OCI-LY1 (cell line): Measurements from ENCODE around the gene INTS7.
"Not testable (repeated sequence)": the region's sequence is repeated elsewhere in the genome, so short reads cannot be mapped to it uniquely, and the experiment has no call there.

Experiments used
- H2AFZ ChIP-seq: fragments of 200-600 bp; sonication (generic), shearing (Covaris generic); 2 replicates; pipeline ENCODE4 v1.6.0; 2014; ENCODE audit warnings: antibody characterized with exemption, mild to moderate bottlenecking, low read length
- H3F3A ChIP-seq: fragments of 200-600 bp; sonication (generic), shearing (Covaris generic); 2 replicates; pipeline ENCODE4 v1.6.0; 2014; ENCODE audit warnings: mild to moderate bottlenecking, antibody characterized with exemption, low read length, moderate library complexity; ENCODE audit not compliant: insufficient read depth
- H3K27ac ChIP-seq: fragments of 200-600 bp; sonication (generic); 2 replicates; pipeline ENCODE4 v1.5.1; 2014; ENCODE audit warnings: low read length, mixed run types, mild to moderate bottlenecking, low read depth; ENCODE audit not compliant: poor library complexity, severe bottlenecking
- H3K27me3 ChIP-seq: fragments of 200-600 bp; sonication (generic); 2 replicates; pipeline ENCODE4 v1.6.0; 2014; ENCODE audit warnings: antibody characterized with exemption, mild to moderate bottlenecking, low read length, moderate library complexity; ENCODE audit not compliant: insufficient read depth
- H3K36me3 ChIP-seq: fragments of 200-600 bp; sonication (generic); 2 replicates; pipeline ENCODE4 v1.6.1; 2014; ENCODE audit warnings: mild to moderate bottlenecking, antibody characterized with exemption, low read length, moderate library complexity, mixed read lengths; ENCODE audit not compliant: insufficient read depth
- H3K4me1 ChIP-seq: fragments of 200-600 bp; sonication (generic); 2 replicates; pipeline ENCODE4 v1.5.1; 2014; ENCODE audit warnings: mild to moderate bottlenecking, low read length, moderate library complexity; ENCODE audit not compliant: insufficient read depth, severe bottlenecking
- H3K4me2 ChIP-seq: fragments of 200-600 bp; sonication (generic), shearing (Covaris generic); 2 replicates; pipeline ENCODE4 v1.6.1; 2014; ENCODE audit warnings: low read length
- H3K4me3 ChIP-seq: fragments of 200-600 bp; sonication (generic); 2 replicates; pipeline ENCODE4 v1.5.1; 2014; ENCODE audit warnings: low read length, low read depth, mild to moderate bottlenecking, mixed read lengths; ENCODE audit not compliant: poor library complexity, severe bottlenecking
- H3K79me2 ChIP-seq: fragments of 200-600 bp; shearing (Covaris generic); 2 replicates; pipeline ENCODE4 v1.6.1; 2016; ENCODE audit warnings: mixed run types, low read length, mixed read lengths; ENCODE audit not compliant: insufficient read depth
- H3K9ac ChIP-seq: fragments of 200-600 bp; sonication (generic), shearing (Covaris generic); 2 replicates; pipeline ENCODE4 v1.6.1; 2014; ENCODE audit warnings: mild to moderate bottlenecking, low read length, mixed read lengths
- H3K9me2 ChIP-seq: fragments of 200-600 bp; sonication (generic), shearing (Covaris generic); 2 replicates; pipeline ENCODE4 v1.6.1; 2014; ENCODE audit warnings: low read depth, mild to moderate bottlenecking, low read length, mixed read lengths
- H3K9me3 ChIP-seq: fragments of 200-600 bp; shearing (Covaris generic); 2 replicates; pipeline ENCODE4 v1.6.1; 2014; ENCODE audit warnings: low read length, mixed read lengths
- H4K20me1 ChIP-seq: fragments of 200-600 bp; sonication (generic), shearing (Covaris generic); 2 replicates; pipeline ENCODE4 v1.6.0; 2016; ENCODE audit warnings: mild to moderate bottlenecking, low read length; ENCODE audit not compliant: insufficient read depth
- EZH2 ChIP-seq: fragments of 200-600 bp; sonication (generic), shearing (Covaris generic); IDR thresholded peaks from 2 replicates; pipeline ENCODE4 v1.8.0; 2017; ENCODE audit warnings: borderline replicate concordance, mixed run types, mild to moderate bottlenecking, antibody characterized with exemption, low read length, moderate library complexity, mixed read lengths
- TF ChIP-seq, protein P1 (sequence below): fragments of 200-600 bp; sonication (generic), shearing (Covaris generic); IDR thresholded peaks from 2 replicates; pipeline ENCODE4 v1.5.1; 2017; ENCODE audit warnings: mild to moderate bottlenecking, antibody characterized with exemption, low read length, moderate library complexity, mixed read lengths

Gene INTS7

DNA sequence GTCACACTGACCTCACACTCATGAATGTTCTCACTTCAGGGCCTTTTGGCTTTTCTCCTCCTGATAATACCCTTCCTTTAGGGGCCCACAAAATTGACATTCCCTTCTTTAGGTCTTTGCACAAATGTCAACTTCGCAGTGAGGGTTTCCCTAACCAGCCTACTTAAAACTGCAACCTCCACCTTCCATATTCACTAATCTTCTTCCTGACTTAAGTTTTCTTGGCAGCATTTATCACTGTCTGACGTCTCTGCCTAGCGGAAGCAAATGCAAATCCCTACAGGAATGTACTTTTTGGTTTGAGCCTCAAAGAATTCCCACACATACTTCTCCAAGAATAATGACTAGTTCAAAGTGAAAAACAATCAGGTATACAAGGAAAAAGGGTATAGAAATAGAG is 32.8 kb downstream of the INTS7 start:
- H3F3A ChIP-seq: no peaks in the 10 kb centered on the region
- H3K9ac ChIP-seq: no peak overlapping the region
- TF ChIP-seq EZH2: no peak
- TF ChIP-seq, protein P1, sequence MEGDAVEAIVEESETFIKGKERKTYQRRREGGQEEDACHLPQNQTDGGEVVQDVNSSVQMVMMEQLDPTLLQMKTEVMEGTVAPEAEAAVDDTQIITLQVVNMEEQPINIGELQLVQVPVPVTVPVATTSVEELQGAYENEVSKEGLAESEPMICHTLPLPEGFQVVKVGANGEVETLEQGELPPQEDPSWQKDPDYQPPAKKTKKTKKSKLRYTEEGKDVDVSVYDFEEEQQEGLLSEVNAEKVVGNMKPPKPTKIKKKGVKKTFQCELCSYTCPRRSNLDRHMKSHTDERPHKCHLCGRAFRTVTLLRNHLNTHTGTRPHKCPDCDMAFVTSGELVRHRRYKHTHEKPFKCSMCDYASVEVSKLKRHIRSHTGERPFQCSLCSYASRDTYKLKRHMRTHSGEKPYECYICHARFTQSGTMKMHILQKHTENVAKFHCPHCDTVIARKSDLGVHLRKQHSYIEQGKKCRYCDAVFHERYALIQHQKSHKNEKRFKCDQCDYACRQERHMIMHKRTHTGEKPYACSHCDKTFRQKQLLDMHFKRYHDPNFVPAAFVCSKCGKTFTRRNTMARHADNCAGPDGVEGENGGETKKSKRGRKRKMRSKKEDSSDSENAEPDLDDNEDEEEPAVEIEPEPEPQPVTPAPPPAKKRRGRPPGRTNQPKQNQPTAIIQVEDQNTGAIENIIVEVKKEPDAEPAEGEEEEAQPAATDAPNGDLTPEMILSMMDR: no peak
- no peaks in the 10 kb centered on the region for H3K79me2 ChIP-seq
- no peaks in the 10 kb centered on the region for H3K9me3 ChIP-seq
- no peaks in the 10 kb centered on the region for H3K4me1 ChIP-seq
- no peak overlapping the region for H3K4me2 ChIP-seq
- peaks cover 41% of the 10 kb centered on the region for H3K36me3 ChIP-seq
- H3K27ac ChIP-seq: no peak overlapping the region
- H3K4me3 ChIP-seq: no peak overlapping the region
- H4K20me1 ChIP-seq: no peaks in the 10 kb centered on the region
- H3K9me2 ChIP-seq: no peaks in the 10 kb centered on the region
- no peaks in the 10 kb centered on the region for H3K27me3 ChIP-seq
- H2AFZ ChIP-seq: no peak overlapping the region

DNA sequence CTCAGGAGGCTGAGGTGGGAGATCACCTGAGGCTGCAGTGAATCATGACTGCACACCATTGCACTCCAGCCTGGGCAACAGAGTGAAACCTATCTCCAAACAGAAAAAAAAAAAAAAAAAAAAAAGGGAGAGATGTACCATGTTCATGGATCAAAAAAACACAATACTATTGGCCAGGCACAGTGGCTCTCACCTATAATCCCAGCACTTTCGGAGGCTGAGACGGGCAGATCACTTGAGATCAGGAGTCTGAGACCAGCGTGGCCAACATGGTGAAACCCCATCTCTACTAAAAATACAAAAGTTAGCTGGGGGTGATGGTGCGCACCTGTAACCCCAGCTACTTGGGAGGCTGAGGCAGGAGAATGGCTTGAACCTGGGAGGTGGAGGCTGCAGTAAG is 37.9 kb downstream of the INTS7 start:
- H3K4me1 ChIP-seq, H3K79me2 ChIP-seq, H4K20me1 ChIP-seq, H3K27ac ChIP-seq, H3K9ac ChIP-seq, H3K9me3 ChIP-seq, H3K4me2 ChIP-seq, H2AFZ ChIP-seq, H3F3A ChIP-seq, H3K9me2 ChIP-seq, H3K27me3 ChIP-seq, H3K4me3 ChIP-seq: not testable (repeated sequence)
- H3K36me3 ChIP-seq: peaks cover 33% of the 10 kb centered on the region

DNA sequence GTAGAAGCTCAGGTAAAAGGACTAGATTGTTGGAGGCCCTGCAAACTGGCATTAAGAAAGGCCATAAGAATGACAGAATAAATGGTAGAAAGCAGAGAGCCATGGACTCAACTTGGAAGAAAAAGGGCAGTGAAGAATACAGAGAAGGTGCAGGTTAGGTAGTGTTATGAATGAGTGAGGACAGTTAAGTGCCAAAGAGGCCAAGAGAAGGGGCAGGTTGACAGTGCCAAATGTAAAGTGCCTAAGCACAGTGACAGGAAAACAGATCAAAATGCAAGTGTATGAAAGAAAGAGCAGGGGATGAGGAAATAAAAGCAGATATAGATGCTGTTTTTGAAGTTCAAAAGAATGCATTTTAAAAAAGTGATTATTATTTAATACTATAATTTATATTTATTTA is 43.7 kb downstream of the INTS7 start:
- Histone ChIP-seq H3F3A (no peaks in the 10 kb centered on the region), H3K4me2 (no peak overlapping the region), H2AFZ (no peak overlapping the region), H4K20me1 (no peaks in the 10 kb centered on the region), H3K79me2 (no peaks in the 10 kb centered on the region), H3K9ac (no peak overlapping the region), H3K9me3 (no peaks in the 10 kb centered on the region), H3K9me2 (no peaks in the 10 kb centered on the region), H3K27ac (no peak overlapping the region), H3K36me3 (peaks cover 37% of the 10 kb centered on the region), H3K4me1 (no peaks in the 10 kb centered on the region), H3K4me3 (no peak overlapping the region), H3K27me3 (no peaks in the 10 kb centered on the region)
- TF ChIP-seq EZH2: no peak
- TF ChIP-seq, protein P1: no peak

GRCh38 chr1:211986628-211987254 is 48.6 kb downstream of the INTS7 start:
- TF ChIP-seq, protein P1: no peak
- no peak for TF ChIP-seq EZH2
- Histone ChIP-seq H3K9ac (no peak overlapping the region), H3K4me3 (no peak overlapping the region), H4K20me1 (no peaks in the 10 kb centered on the region), H3K79me2 (no peaks in the 10 kb centered on the region), H3K27ac (no peak overlapping the region), H3K9me3 (no peaks in the 10 kb centered on the region), H3K4me2 (no peak overlapping the region), H3K9me2 (no peaks in the 10 kb centered on the region), H3K36me3 (peaks cover 47% of the 10 kb centered on the region; the same call in 1 of the 2 replicates), H2AFZ (no peak overlapping the region), H3F3A (no peaks in the 10 kb centered on the region), H3K4me1 (no peaks in the 10 kb centered on the region), H3K27me3 (no peaks in the 10 kb centered on the region)
